SJSA1 (cell line): ENCODE measurements around the gene TOGARAM1. TPM values are rescaled to one million over a fixed set of nuclear protein-coding genes. Genes with fewer than 3 reads are reported as not detected.

ENCODE experiments used
- DNase-seq, 2 experiments: peaks; one replicate each; pipeline ENCODE4 v3.0.0-alpha.2; 2015 to 2020; ENCODE audit warnings: low spot score in 2 of 2, low read depth in 1 of 2
- H3K27ac ChIP-seq: fragments of 250-450 bp; sonication (Bioruptor Pico); 2 replicates; pipeline ENCODE4 v1.5.1; 2020; ENCODE audit warnings: mild to moderate bottlenecking, moderate library complexity
- H3K27me3 ChIP-seq: fragments of 250-450 bp; sonication (Bioruptor Pico); replicated peaks from 2 replicates; pipeline ENCODE4 v1.5.1; 2020; ENCODE audit warnings: mild to moderate bottlenecking, moderate library complexity
- H3K36me3 ChIP-seq: fragments of 250-450 bp; sonication (Bioruptor Pico); 2 replicates; pipeline ENCODE4 v1.5.1; 2020; ENCODE audit warnings: mild to moderate bottlenecking
- H3K4me1 ChIP-seq: fragments of 250-450 bp; sonication (Bioruptor Pico); replicated peaks from 2 replicates; pipeline ENCODE4 v1.6.1; 2021; ENCODE audit warnings: mild to moderate bottlenecking
- H3K4me3 ChIP-seq: fragments of 250-450 bp; sonication (Bioruptor Pico); 2 replicates; pipeline ENCODE4 v1.5.1; 2020; ENCODE audit warnings: mild to moderate bottlenecking
- H3K9me3 ChIP-seq: fragments of 250-450 bp; sonication (Bioruptor Pico); replicated peaks from 2 replicates; pipeline ENCODE4 v1.5.1; 2020; ENCODE audit warnings: mild to moderate bottlenecking
- total RNA-seq: library from RNA; depleted of rRNA; stranded (reverse); fragments of >200 nt; shearing (Covaris generic); gene quantifications from 2 replicates; pipeline ENCODE4 v1.2.3, GENCODE V29; 2014; rRNA removed

The TOGARAM1 gene
- total RNA-seq, 1 experiment from 2014 or later = 8.8 TPM

GRCh38 chr14:45104561-45104960 is 142.6 kb downstream of the TOGARAM1 start:
- Histone ChIP-seq H3K4me3 (no peak overlapping the region), H3K4me1 (no peaks in the 10 kb centered on the region), H3K9me3 (no peaks in the 10 kb centered on the region), H3K27me3 (no peaks in the 10 kb centered on the region), H3K27ac (no peak overlapping the region), H3K36me3 (peaks cover 83% of the 10 kb centered on the region)
- DNase-seq = no peak

GRCh38 chr14:45112896-45113781 is 151.1 kb downstream of the TOGARAM1 start:
- no peaks in the 10 kb centered on the region for H3K27me3 ChIP-seq
- H3K27ac ChIP-seq = no peak overlapping the region
- H3K36me3 ChIP-seq = peaks cover 82% of the 10 kb centered on the region
- no peaks in the 10 kb centered on the region for H3K9me3 ChIP-seq
- no peak for DNase-seq
- no peak overlapping the region for H3K4me3 ChIP-seq
- no peaks in the 10 kb centered on the region for H3K4me1 ChIP-seq

DNA sequence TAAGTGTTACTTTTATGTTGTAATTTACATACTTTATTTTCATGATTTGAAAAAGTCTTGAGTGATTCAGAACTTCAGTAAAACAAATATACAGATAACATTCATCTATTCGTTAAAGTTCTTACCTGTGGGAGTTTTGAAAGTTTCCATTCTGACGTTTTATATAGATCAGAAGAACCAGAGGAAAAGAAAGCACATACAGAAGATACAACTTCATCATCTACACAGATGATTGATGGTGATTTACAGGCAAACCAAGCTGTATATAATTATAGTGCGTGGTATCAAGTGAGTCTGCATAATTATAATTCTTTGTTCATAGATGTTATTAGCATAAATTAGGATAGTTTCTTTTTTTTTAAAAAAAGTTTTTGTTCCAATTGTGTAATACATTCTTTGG is 152.3 kb downstream of the TOGARAM1 start:
- H3K4me1 ChIP-seq = no peaks in the 10 kb centered on the region
- H3K27me3 ChIP-seq = no peaks in the 10 kb centered on the region
- no peak overlapping the region for H3K27ac ChIP-seq
- DNase-seq = no peak
- H3K36me3 ChIP-seq = peaks cover 83% of the 10 kb centered on the region
- H3K9me3 ChIP-seq = no peaks in the 10 kb centered on the region
- no peak overlapping the region for H3K4me3 ChIP-seq

- Histone ChIP-seq H3K4me3 (no peak overlapping the region), H3K36me3 (peaks cover 81% of the 10 kb centered on the region), H3K4me1 (no peaks in the 10 kb centered on the region), H3K27me3 (no peaks in the 10 kb centered on the region), H3K27ac (no peak overlapping the region), H3K9me3 (no peaks in the 10 kb centered on the region)
- no peak for DNase-seq
Measured at GRCh38 chr14:45118594-45118993, 156.6 kb downstream of the TOGARAM1 start.

- Histone ChIP-seq H3K27me3 (no peaks in the 10 kb centered on the region), H3K4me3 (no peak overlapping the region), H3K27ac (no peak overlapping the region), H3K4me1 (no peaks in the 10 kb centered on the region), H3K9me3 (no peaks in the 10 kb centered on the region), H3K36me3 (peaks cover 75% of the 10 kb centered on the region)
- DNase-seq = no peak
Measured at GRCh38 chr14:45120096-45120495, 158.1 kb downstream of the TOGARAM1 start.

DNA sequence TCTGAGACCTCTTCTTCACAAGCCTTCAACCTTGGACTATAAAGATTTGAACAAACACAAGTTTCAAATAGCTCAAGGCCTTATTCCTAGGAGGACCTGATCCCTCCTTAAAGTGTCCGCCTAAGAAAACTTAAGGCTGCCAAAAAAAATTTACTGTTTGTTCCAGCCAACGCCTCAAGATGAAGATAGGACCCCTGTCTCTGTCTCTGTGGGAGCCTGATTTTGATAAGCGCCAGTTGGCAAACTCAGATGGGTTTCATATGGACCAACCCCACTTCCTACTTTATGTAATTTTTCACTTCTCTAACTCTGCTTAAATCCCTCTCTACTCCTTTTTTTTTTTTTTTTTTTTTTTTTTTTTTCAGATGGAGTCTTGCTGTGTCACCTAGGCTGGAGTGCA is 161.3 kb downstream of the TOGARAM1 start:
- no peak overlapping the region for H3K4me3 ChIP-seq
- peaks cover 59% of the 10 kb centered on the region for H3K36me3 ChIP-seq
- H3K27ac ChIP-seq = no peak overlapping the region
- no peaks in the 10 kb centered on the region for H3K4me1 ChIP-seq
- DNase-seq = no peak
- H3K27me3 ChIP-seq = no peaks in the 10 kb centered on the region
- H3K9me3 ChIP-seq = no peaks in the 10 kb centered on the region

Other genes with a start within 250 kb of the TOGARAM1 start
- gene KLHL28, start 243 bp upstream of the TOGARAM1 start, total RNA-seq = 2.8 and 5.0 TPM in 2 replicates
- 20.4 and 24.8 TPM in 2 replicates for gene PRPF39, start 121.9 kb downstream of the TOGARAM1 start, total RNA-seq
- gene FKBP3, start 172.3 kb downstream of the TOGARAM1 start, total RNA-seq = 31.7 and 56.9 TPM in 2 replicates
- gene FANCM, start 173.7 kb downstream of the TOGARAM1 start, total RNA-seq = 8.1 and 11.3 TPM in 2 replicates